Measurements from ENCODE around the gene CBR3.

Gene CBR3

GRCh38 chr21:36156815-36157670 lies 22.2 kb downstream of the CBR3 start, which contains the start of gene DOP1B:
TSS of gene DOP1B (plus strand) at chr21:36156824. CDS start at chr21:36164734, 7,910 bp downstream.
- DNase-seq, result peak; percentile 33

GRCh38 chr21:36159356-36159921 lies 24.6 kb downstream of the CBR3 start:
- DNase-seq, result no peak

GRCh38 chr21:36160850-36161178 lies 25.9 kb downstream of the CBR3 start:
- no peak for DNase-seq

GRCh38 chr21:36162631-36163030 lies 27.8 kb downstream of the CBR3 start:
- no peak for DNase-seq

DNA sequence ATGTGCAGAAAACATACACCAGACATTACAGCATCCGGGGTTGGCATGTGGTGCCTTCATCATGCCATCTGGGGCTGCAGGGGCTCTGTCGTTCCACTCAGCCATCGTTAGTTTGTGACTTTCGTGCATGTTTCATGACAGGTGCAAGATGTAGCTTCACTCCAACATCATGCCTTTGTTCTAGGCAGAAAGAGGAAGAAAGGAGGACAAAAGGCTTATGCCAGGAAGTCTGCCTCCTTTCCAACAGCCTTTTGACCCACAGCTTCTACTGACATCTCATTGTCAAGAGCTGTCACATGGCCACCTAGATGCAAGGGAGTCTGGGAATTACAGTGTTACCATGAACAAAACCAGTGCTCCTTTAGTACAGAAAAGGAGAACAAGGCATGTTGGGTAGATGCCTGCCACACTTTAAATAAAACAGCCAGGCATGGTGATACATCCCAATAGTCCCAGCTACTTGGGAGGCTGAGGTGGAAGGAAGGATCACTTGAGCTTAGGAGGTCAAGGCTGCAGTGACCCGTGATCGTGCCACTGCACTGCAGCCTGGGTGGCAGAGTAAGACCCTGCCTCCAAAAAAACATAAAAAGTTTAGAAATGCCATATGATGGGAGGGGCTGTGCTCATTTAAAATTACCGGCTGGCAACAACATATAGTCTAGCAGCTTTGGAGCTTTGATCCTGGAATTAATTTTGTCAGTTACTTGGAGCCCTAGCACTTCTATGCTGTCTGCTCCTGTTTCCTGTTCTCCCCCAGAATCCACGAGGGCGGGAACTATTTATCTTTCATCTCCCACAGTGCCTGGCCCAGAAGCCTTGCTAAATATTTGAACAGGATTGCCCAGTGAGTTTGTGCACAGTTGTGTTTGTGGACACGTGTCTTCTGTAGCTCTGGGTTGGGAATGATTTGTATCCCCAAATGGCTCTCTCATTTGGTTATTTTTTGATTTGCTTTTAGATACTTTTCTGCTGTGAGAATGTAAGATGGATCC lies 29.2 kb downstream of the CBR3 start:
- DNase-seq, result peak; percentile 66

DNA sequence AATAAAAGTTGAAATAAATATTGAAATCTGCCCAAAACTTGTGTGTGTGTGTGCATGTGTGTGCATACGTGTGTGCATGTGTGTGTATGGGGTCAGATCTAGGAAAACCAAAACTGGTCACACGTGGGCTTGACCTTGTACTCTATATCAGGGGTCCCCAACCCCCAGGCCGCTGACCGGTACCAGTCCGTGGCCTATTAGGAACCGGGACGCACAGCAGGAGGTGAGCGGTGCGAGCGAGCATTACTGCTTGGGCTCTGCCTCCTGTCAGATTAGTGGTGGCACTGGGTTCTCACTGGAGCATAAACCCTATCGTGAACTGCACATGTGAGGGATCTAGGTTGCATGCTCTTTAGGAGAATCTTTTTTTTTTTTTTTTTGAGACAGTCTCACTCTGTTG lies 30.5 kb downstream of the CBR3 start:
- DNase-seq, result no peak

- no peak for DNase-seq
Measured at GRCh38 chr21:36166705-36167104, 31.8 kb downstream of the CBR3 start.

DNA sequence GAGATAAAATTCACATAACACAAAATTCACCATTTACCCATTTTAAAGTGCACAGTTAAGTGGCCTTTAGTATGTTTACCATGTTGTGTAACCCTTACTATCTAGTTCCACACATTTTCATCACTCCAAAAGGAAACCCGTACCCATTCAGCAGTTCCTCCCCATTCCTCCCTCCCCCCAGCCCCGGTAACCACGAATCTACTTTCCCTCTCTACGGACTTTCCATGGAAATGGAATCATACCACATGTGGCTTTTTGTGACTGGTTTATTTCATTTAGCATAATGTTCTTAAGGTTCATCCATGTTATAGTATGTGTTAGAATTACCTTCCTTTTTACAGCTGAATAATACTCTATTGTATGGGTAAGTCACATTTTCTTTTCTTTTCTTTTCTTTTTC lies 32.7 kb downstream of the CBR3 start:
- no peak for DNase-seq

DNA sequence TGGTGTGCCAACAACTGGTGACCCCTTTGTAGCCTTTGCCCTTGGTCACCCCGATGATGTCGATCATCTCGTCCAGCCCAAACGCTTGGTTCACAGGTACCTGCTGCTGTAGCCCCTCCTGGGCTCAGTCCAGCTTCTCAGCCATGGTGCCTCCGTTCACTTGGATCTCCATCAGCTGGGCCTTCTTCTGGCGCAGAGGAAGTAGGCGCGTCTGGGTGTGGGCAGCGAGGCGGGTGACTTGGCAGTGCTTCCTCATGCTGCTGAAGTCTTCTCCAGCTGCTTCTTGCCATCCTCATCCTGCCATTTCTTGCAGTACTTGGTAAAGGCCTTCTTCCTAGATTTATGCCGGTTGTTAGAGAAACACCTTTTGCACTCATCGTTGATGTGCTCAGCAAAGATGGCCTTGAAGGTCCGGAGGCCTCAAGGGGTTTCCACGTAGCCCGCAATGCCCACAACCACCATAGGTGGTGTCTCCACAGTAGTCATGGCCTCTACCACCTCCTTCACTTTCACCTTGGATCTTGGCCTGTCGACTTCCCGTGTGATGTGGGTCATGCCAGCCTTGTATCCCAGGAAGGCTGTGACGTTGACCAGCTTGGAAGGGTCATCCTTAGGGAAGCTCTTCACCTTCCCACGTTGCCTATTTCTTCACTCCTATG lies 34.7 kb downstream of the CBR3 start:
- no peak for DNase-seq

- DNase-seq, result no peak
Measured at GRCh38 chr21:36170823-36171222, 35.9 kb downstream of the CBR3 start.

DNA sequence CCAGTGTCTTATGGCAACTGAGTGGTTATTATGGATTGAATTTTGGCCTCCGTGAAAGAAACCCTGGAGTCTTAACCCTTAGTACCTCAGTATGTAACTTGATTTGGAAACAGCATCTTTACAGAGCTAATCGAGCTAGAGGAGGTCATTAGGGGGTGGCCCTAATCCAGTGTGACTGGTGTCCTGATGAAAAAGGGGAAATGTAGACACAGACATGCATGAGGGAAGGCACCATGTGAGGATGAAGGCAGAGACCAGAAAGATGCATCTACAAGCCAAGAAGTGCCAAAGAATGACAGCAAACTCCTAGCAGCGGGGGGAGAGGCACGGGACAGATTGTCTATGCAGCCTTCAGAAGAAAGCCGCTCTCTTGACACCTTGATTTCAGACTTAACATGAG lies 36.5 kb downstream of the CBR3 start:
- no peak for DNase-seq

DNA sequence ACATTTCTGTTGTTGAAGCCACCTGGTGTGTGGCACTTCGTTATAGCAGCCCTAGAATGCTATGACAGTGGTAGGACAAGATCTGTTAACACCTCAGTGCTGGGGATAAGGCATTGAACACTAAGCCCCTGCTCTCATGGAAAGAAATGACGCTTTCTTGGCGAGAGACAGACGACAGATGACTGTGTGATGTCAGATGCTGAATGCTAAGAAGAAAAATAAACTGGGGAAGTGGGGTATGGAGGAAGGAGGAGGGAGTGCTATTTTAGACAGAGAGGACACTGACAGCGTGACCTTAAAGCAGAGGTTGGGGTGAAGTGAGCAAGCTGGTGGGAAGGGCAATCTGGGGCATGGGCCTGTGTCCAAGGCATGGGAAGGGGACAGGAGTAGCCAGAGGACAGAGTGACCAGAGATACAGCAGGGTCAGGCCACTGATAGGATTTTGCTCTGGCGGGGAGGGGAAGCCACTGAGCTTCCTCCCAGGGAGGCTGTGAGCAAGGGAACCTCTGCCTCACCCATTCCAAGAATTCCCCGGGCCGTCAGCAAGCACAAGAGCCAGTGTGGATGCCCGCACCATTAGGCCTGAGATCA lies 37.0 kb downstream of the CBR3 start:
- no peak for DNase-seq

- DNase-seq, result no peak
Measured at GRCh38 chr21:36174780-36175179, 39.9 kb downstream of the CBR3 start.

DNA sequence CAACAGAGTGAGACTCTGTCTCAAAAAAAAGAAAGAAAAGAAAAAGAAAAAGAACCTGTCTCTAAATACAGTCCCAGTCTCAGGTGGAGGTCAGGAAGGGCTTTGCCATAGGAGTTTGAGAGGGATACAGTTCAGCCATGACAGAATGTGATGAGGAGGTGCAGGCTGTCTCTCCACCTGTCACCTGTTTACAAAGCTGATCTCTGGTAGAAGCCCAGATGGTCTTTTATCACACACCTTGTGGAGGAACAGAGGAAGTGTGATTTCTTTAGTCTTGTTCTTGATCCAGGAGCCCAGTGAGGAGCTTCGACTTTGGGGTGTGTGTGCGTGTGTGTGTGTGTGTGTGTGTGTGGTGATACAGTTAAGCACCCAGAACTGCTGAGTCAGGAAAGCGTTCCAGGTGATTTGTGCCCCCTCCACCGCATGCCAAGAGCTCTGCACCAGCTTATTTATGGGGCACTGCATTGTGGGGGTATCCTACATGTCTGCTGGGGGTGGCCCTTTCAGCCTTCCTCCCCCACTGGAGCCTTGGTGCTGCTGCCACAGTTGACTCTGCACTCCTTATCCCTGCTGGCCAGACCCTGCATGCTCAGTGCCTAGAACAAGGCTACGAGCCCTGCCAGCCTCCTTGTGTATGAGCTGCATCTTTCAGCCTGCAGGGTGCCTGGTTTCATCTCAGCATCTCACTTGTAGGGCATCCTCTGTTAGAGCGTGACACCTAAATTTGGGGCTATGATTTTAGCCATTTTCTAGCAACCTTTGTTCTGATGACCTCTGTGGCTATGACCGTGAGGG lies 41.1 kb downstream of the CBR3 start:
- DNase-seq, result no peak

- no peak for DNase-seq
Measured at GRCh38 chr21:36178349-36178748, 43.5 kb downstream of the CBR3 start.

GRCh38 chr21:36179145-36179544 lies 44.3 kb downstream of the CBR3 start:
- DNase-seq, result no peak

DNA sequence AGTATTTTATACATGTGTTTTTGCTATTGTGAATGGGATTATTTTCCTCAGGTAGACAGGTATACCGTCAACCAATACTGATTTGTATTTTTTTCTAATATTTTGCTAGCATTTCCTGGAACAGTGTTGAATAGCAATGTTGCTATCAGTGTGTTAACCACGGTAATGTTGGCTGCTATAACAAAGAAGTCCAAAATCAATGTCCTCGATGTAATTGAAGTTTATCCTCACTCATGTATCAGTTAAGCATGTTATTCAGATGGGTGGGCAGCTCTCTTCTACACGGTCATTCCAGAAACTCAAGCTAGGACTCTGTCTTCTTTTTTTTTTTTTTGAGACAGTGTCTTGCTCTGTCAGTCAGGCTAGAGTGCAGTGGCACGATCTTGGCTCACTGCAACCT lies 46.1 kb downstream of the CBR3 start:
- no peak for DNase-seq

- no peak for DNase-seq
Measured at GRCh38 chr21:36183144-36183795, 48.4 kb downstream of the CBR3 start.

DNA sequence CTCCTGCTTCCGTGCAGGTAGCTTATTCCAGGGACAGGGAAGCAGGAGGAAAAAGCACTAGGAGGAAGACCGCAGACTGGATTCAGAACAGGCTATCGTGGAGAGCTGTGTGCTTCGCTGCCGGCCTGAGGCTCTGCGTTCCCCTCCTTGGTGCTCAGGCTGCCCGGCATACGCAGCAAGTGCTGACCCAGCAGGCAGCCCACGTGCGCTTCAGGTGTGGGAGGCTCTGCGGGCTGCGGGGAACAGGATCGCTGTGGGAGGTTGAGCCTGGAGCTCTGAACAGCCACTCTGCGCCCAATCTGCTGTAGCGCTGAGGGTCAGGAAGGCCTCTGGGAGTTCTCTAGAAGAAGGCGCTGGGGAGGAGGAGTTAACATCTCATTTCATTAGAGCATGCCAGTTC lies 49.7 kb downstream of the CBR3 start:
- no peak for DNase-seq

GRCh38 chr21:36185523-36185922 lies 50.6 kb downstream of the CBR3 start:
- no peak for DNase-seq

GRCh38 chr21:36186081-36186480 lies 51.2 kb downstream of the CBR3 start:
- no peak for DNase-seq
